WERI-Rb-1 (cell line): ENCODE data around the gene GLI1.
"Not testable (repeated sequence)": the region's sequence is repeated elsewhere in the genome, so short reads cannot be mapped to it uniquely, and the experiment has no call there.

ENCODE experiments used
- DNase-seq: peaks from one replicate; pipeline ENCODE4 v3.0.0-alpha.2; 2020
- H3K27ac ChIP-seq: fragments of 250-450 bp; sonication (Bioruptor Pico); 2 replicates; pipeline ENCODE4 v1.5.1; 2020; ENCODE audit warnings: mild to moderate bottlenecking, moderate library complexity
- H3K27me3 ChIP-seq: fragments of 250-450 bp; sonication (Bioruptor Pico); 2 replicates; pipeline ENCODE4 v1.5.1; 2021; ENCODE audit warnings: mild to moderate bottlenecking, low read depth, moderate library complexity; ENCODE audit not compliant: insufficient read depth, severe bottlenecking
- H3K36me3 ChIP-seq: fragments of 250-450 bp; sonication (Bioruptor Pico); 2 replicates; pipeline ENCODE4 v1.5.1; 2020; ENCODE audit warnings: mild to moderate bottlenecking, moderate library complexity
- H3K4me3 ChIP-seq: 2 replicates; pipeline ENCODE4 v1.5.1; 2011; ENCODE audit warnings: low read depth, mild to moderate bottlenecking, control low read depth, low read length
- H3K9me3 ChIP-seq: fragments of 250-450 bp; sonication (Bioruptor Pico); 2 replicates; pipeline ENCODE4 v1.5.1; 2021; ENCODE audit warnings: mild to moderate bottlenecking, moderate library complexity; ENCODE audit not compliant: severe bottlenecking
- TF ChIP-seq, protein P1 (sequence below): IDR thresholded peaks from 2 replicates; pipeline ENCODE4 v1.5.1; 2011; ENCODE audit warnings: low read depth, mild to moderate bottlenecking, control low read depth, inconsistent platforms, low read length

The GLI1 gene

DNA sequence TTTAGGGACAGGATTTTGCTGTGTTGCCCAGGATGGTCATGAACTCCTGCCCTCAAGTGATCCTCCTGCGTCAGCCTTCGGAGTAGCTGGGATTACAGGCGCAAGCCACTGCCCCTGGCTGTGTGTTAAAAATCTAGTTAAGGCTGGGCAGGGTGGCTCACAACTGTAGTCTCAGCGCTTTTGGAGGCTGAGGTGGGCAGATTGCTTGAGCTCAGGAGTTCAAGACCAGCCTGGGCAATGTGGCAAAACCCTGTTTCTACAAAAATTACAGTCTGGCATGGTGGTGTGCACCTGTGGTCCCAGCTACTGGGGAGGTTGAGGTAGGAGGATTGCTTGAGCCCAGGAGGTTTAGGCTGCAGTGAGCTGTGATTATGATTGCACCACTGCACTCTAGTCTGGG is 51.6 kb downstream of the GLI1 start:
- Histone ChIP-seq H3K9me3 (no peaks in the 10 kb centered on the region), H3K4me3 (no peak overlapping the region), H3K27me3 (no peaks in the 10 kb centered on the region), H3K36me3 (peaks cover 84% of the 10 kb centered on the region), H3K27ac (no peak overlapping the region)
- TF ChIP-seq, protein P1, sequence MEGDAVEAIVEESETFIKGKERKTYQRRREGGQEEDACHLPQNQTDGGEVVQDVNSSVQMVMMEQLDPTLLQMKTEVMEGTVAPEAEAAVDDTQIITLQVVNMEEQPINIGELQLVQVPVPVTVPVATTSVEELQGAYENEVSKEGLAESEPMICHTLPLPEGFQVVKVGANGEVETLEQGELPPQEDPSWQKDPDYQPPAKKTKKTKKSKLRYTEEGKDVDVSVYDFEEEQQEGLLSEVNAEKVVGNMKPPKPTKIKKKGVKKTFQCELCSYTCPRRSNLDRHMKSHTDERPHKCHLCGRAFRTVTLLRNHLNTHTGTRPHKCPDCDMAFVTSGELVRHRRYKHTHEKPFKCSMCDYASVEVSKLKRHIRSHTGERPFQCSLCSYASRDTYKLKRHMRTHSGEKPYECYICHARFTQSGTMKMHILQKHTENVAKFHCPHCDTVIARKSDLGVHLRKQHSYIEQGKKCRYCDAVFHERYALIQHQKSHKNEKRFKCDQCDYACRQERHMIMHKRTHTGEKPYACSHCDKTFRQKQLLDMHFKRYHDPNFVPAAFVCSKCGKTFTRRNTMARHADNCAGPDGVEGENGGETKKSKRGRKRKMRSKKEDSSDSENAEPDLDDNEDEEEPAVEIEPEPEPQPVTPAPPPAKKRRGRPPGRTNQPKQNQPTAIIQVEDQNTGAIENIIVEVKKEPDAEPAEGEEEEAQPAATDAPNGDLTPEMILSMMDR, result no peak
- no peak for DNase-seq

DNA sequence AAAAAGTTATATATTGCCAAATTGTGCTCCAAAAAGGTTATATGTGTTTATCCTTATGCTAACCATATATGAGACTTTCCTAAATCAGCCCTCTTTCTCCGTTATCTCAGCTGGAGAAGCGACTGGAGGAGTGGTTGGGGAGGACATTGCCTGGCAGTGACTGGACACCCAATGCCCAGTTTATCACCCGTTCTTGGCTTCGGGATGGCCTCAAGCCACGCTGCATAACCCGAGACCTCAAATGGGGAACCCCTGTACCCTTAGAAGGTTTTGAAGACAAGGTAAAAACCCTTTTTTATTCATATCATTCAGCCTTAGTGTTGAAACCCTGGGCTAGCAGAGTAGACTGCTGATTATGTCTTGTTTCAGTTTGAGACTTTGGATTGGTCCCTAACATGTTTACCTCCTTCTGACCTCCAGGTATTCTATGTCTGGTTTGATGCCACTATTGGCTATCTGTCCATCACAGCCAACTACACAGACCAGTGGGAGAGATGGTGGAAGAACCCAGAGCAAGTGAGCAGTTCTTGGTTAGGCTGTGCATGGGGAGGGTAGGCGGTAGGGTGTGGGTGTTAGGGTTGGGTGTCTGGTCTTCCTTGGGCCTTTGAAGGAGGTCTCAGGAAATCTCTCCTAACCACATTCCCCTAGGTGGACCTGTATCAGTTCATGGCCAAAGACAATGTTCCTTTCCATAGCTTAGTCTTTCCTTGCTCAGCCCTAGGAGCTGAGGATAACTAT is 52.2 kb downstream of the GLI1 start:
- Histone ChIP-seq H3K4me3 (no peak overlapping the region), H3K9me3 (no peaks in the 10 kb centered on the region), H3K27me3 (no peaks in the 10 kb centered on the region), H3K27ac (no peak overlapping the region), H3K36me3 (peaks cover 85% of the 10 kb centered on the region)
- TF ChIP-seq, protein P1, result no peak
- no peak for DNase-seq

DNA sequence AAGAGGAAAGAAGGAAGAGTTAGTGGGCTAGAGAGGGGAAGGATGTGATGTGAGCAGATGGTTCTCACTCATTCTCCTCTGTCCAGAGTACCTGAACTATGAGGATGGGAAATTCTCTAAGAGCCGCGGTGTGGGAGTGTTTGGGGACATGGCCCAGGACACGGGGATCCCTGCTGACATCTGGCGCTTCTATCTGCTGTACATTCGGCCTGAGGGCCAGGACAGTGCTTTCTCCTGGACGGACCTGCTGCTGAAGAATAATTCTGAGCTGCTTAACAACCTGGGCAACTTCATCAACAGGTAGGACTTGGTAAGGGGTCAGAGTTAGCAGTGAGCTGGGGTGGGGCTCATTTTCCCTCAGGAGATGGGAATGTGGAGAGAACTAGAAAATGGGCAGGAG is 53.1 kb downstream of the GLI1 start:
- Histone ChIP-seq H3K36me3 (peaks cover 94% of the 10 kb centered on the region), H3K9me3 (no peaks in the 10 kb centered on the region), H3K27ac (no peak overlapping the region), H3K27me3 (no peaks in the 10 kb centered on the region), H3K4me3 (no peak overlapping the region)
- no peak for DNase-seq
- TF ChIP-seq, protein P1, result no peak

DNA sequence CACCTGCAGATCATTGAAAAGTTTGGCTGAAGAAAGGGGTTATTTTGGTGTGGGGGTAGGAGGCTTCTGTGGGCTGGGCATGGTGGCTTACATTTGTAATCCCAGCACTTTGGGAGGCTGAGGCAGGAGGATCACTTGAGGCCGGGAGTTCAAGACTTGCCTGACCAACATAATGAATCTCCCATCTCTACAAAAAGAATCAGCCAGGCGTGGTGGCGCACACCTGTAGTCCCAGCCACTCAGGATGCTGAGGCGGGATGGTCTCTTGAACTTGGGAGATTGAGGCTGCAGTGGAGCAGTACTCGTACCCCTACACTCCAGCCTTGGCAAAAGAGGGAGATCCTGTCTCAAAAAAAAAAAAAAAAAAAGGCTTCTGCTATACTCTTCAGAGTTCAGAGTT is 53.7 kb downstream of the GLI1 start:
- no peak overlapping the region for H3K4me3 ChIP-seq
- H3K9me3 ChIP-seq, result no peaks in the 10 kb centered on the region
- no peak overlapping the region for H3K27ac ChIP-seq
- H3K27me3 ChIP-seq, result no peaks in the 10 kb centered on the region
- DNase-seq, result no peak
- TF ChIP-seq, protein P1, result no peak
- peaks cover 97% of the 10 kb centered on the region for H3K36me3 ChIP-seq

DNA sequence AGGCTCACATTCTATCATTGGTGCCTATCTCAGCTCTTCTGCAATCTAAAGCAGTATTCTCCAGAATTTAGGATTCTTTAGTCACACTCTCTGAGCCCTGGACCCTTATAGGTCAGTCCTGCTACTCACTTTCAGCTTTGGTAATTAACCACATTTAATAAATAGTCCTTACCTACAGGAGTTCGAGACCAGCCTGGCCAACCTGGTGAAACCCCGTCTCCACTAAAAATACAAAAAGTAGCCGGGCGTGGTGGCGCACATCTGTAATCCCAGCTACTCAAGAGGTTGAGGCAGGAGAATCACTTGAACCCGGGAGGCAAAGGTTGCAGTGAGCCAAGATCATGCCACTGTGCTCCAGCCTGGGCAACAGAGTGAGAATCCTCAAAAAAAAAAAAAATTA is 54.1 kb downstream of the GLI1 start:
- H3K27ac ChIP-seq, DNase-seq: not testable (repeated sequence)
- H3K36me3 ChIP-seq, result peaks cover 97% of the 10 kb centered on the region

DNA sequence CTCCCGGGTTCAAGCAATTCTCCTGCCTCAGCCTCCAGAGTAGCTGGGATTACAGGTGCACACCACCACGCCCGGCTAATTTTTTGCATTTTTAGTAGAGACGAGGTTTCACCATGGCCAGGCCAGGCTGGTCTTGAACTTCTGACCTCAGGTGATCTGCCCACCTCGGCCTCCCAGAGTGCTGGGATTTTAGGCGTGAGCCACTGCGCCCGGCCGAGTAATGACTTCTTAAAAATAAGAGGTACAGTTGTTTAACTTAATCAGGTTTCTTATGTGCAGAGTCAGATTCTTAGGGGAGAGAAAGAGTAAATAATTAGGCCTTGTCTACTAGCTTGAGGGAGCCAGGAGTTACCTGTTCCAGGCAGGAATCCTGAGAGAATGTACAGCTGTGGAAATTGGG is 54.7 kb downstream of the GLI1 start:
- not testable (repeated sequence) for H3K27me3 ChIP-seq, H3K9me3 ChIP-seq, H3K4me3 ChIP-seq, DNase-seq, H3K27ac ChIP-seq
- peaks cover 97% of the 10 kb centered on the region for H3K36me3 ChIP-seq

More for the DNA sequence above, 54.1 kb downstream of the GLI1 start:
- H3K9me3 ChIP-seq, H3K27me3 ChIP-seq, H3K4me3 ChIP-seq: not testable (repeated sequence)
